ENCODE measurements around the gene PTPRN2. TPM values are rescaled to one million over a fixed set of nuclear protein-coding genes. Genes with fewer than 3 reads are reported as not detected.

The PTPRN2 gene
- total and polyA plus RNA-seq, 2 donors (not counting 3 experiments of a cell fraction or from before 2014, with no cell fraction given) = 0.62 to 0.88 TPM

- Histone ChIP-seq H3K9me1 (replicated peaks; ENCODE audit: control insufficient read depth, extremely low read depth, insufficient read depth, low read length) (no peaks in the 10 kb centered on the region), H3K36me3 (ENCODE audit: control insufficient read depth in 2 of 2, extremely low read depth in 1 of 2, insufficient read depth in 2 of 2, low read length in 2 of 2) (no peaks in the 10 kb centered on the region), H3K27ac (ENCODE audit: insufficient read depth, low read depth, low read length) (no peak overlapping the region), H3K4me3 (replicated peaks in 1 of 3; ENCODE audit: insufficient read depth in 1 of 3, low read depth in 1 of 3, low read length in 3 of 3) (no peak overlapping the region), H3K79me2 (ENCODE audit: control insufficient read depth, insufficient read depth, low read length) (no peaks in the 10 kb centered on the region), H3K4me2 (ENCODE audit: insufficient read depth, low read length) (no peak overlapping the region), H3K9ac (replicated peaks; ENCODE audit: extremely low read depth, insufficient read depth, low read length) (no peak overlapping the region), H3K4me1 (ENCODE audit: control insufficient read depth, extremely low read depth, insufficient read depth, low read length) (no peaks in the 10 kb centered on the region), H3K9me3 (replicated peaks; ENCODE audit: control insufficient read depth, insufficient read depth, low read length) (peaks cover 4% of the 10 kb centered on the region), H4K20me1 (replicated peaks; ENCODE audit: control insufficient read depth, extremely low read depth, insufficient read depth, low read length) (no peaks in the 10 kb centered on the region), H3K27me3 (ENCODE audit: control insufficient read depth in 2 of 2, insufficient read depth in 2 of 2, low read length in 2 of 2) (no peaks in the 10 kb centered on the region), H2AFZ (ENCODE audit: low read depth, low read length) (no peak overlapping the region)
- no TSS peak for BruUV-seq (replicated peaks)
- TF ChIP-seq FOS (IDR thresholded peaks at IDR 0.05; ENCODE audit: borderline replicate concordance, insufficient read depth, low read length) (no peak), MYC (IDR thresholded peaks at IDR 0.05; ENCODE audit: low read depth, low read length) (no peak), CTCF (IDR thresholded peaks at IDR 0.05; ENCODE audit: extremely low read depth in 1 of 2, insufficient read depth in 1 of 2, low read depth in 1 of 2, low read length in 2 of 2) (no peak), POLR2A (IDR thresholded peaks at IDR 0.05; ENCODE audit: low read depth, low read length) (no peak), POLR2AphosphoS5 (IDR thresholded peaks at IDR 0.05; ENCODE audit: insufficient read depth, low read depth, low read length) (no peak), GATA2 (IDR thresholded peaks at IDR 0.05; ENCODE audit: insufficient read depth, insufficient read length, low read depth, low read length) (no peak), MAX (IDR thresholded peaks at IDR 0.05; ENCODE audit: insufficient read depth, insufficient read length) (no peak), EZH2 (IDR thresholded peaks at IDR 0.05; ENCODE audit: borderline replicate concordance, low read depth, low read length, severe bottlenecking) (no peak), JUN (IDR thresholded peaks at IDR 0.05; ENCODE audit: borderline replicate concordance, insufficient read depth, insufficient read length, low read depth) (no peak)
- ChIA-PET CTCF (no interaction called here), POLR2A (no interaction called here)
- intact Hi-C loops (cut with micrococcal nuclease) (no loop called here), dilution Hi-C loops (cut with MboI; ENCODE audit: extremely low pct_ligation_motif_present, low sequenced_read_pairs) (no loop called here)
- DNase-seq (ENCODE audit: low read depth, low spot score) = no peak
- no peak for FAIRE-seq
Measured at GRCh38 chr7:158516524-158516923, 71.1 kb downstream of the PTPRN2 start.

All from endothelial cell of umbilical vein (primary cell).